ENCODE data around the gene GPR18.

Gene GPR18

DNA sequence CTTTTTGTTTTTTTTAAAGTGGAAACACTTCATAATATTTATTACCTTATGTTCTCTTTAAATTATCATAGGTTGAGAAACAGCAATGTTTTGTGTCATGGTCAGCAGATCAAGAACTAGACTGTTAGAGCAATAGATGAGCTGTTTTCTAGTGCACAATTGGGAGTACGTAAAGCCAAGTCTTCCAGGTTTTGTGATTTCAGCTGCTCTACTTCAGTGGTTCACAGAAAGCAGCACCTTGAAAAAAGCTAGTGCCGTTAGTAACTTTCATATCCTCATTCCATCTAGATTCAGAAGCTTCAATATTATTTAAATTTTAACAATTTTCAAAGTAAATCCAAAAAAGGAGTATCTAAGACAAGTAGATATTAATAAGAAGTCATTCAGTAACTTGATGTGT lies 1.9 kb downstream of the GPR18 start:
- TF ChIP-seq POLR2AphosphoS5 (IDR thresholded peaks at IDR 0.05; ENCODE audit: low read depth) (no peak), CTCF (IDR thresholded peaks at IDR 0.05; ENCODE audit: insufficient read depth, low read length) (no peak), SPI1 (IDR thresholded peaks at IDR 0.05; ENCODE audit: borderline replicate concordance, low read depth) (no peak), GABPA (IDR thresholded peaks at IDR 0.05; ENCODE audit: low read depth) (no peak)
- TF ChIP-seq, protein P1, sequence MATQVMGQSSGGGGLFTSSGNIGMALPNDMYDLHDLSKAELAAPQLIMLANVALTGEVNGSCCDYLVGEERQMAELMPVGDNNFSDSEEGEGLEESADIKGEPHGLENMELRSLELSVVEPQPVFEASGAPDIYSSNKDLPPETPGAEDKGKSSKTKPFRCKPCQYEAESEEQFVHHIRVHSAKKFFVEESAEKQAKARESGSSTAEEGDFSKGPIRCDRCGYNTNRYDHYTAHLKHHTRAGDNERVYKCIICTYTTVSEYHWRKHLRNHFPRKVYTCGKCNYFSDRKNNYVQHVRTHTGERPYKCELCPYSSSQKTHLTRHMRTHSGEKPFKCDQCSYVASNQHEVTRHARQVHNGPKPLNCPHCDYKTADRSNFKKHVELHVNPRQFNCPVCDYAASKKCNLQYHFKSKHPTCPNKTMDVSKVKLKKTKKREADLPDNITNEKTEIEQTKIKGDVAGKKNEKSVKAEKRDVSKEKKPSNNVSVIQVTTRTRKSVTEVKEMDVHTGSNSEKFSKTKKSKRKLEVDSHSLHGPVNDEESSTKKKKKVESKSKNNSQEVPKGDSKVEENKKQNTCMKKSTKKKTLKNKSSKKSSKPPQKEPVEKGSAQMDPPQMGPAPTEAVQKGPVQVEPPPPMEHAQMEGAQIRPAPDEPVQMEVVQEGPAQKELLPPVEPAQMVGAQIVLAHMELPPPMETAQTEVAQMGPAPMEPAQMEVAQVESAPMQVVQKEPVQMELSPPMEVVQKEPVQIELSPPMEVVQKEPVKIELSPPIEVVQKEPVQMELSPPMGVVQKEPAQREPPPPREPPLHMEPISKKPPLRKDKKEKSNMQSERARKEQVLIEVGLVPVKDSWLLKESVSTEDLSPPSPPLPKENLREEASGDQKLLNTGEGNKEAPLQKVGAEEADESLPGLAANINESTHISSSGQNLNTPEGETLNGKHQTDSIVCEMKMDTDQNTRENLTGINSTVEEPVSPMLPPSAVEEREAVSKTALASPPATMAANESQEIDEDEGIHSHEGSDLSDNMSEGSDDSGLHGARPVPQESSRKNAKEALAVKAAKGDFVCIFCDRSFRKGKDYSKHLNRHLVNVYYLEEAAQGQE (IDR thresholded peaks at IDR 0.05; ENCODE audit: insufficient replicate concordance, low read depth) = no peak
- DNase-seq (ENCODE audit: low read depth in 1 of 2, low spot score in 1 of 2) = no peak
- Histone ChIP-seq H3K27ac (replicated peaks) (peak overlapping the region; percentile 6; the same call in 1 of the 2 replicates), H3K4me3 (replicated peaks; ENCODE audit: insufficient read depth, low read length) (peak overlapping the region; percentile 46), H3K27me3 (ENCODE audit: insufficient read depth, poor library complexity, severe bottlenecking) (no peaks in the 10 kb centered on the region)

DNA sequence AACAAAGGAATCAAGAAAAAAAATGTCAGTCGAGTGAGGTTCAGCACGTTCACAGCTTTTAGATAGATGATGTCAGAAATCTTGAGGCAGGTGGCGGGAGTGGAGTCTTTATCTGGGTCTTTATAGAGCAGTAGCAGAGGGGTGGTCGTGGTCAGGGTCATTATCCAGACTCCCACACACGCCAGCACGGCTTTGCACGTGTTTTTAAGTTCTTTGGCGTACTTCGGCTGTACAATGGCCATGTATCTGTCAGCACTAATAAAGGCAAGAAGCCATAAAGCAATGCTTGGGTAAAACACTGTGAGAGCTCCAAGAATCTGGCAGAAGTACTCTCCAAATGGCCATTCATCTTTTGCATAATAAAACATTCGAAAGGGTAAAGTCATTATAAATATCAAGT lies 2.9 kb downstream of the GPR18 start:
- DNase-seq (ENCODE audit: low read depth in 1 of 2, low spot score in 1 of 2) = no peak

GRCh38 chr13:99254830-99255229 lies 3.3 kb downstream of the GPR18 start:
- no peaks in the 10 kb centered on the region for H3K27me3 ChIP-seq (ENCODE audit: insufficient read depth, poor library complexity, severe bottlenecking)
- TF ChIP-seq SPI1 (IDR thresholded peaks at IDR 0.05; ENCODE audit: borderline replicate concordance, low read depth) (no peak), CTCF (IDR thresholded peaks at IDR 0.05; ENCODE audit: insufficient read depth, low read length) (no peak), GABPA (IDR thresholded peaks at IDR 0.05; ENCODE audit: low read depth) (no peak), POLR2AphosphoS5 (IDR thresholded peaks at IDR 0.05; ENCODE audit: low read depth) (no peak)
- no peak for DNase-seq (ENCODE audit: low read depth in 1 of 2, low spot score in 1 of 2)
- no peak overlapping the region for H3K4me3 ChIP-seq (replicated peaks; ENCODE audit: insufficient read depth, low read length)
- H3K27ac ChIP-seq (replicated peaks) = no peak overlapping the region

More for the DNA sequence above, 2.9 kb downstream of the GPR18 start:
- no peak overlapping the region for H3K27ac ChIP-seq (replicated peaks)
- no peak overlapping the region for H3K4me3 ChIP-seq (replicated peaks; ENCODE audit: insufficient read depth, low read length)
- no peaks in the 10 kb centered on the region for H3K27me3 ChIP-seq (ENCODE audit: insufficient read depth, poor library complexity, severe bottlenecking)
- TF ChIP-seq POLR2AphosphoS5 (IDR thresholded peaks at IDR 0.05; ENCODE audit: low read depth) = no peak
- no peak for TF ChIP-seq CTCF (IDR thresholded peaks at IDR 0.05; ENCODE audit: insufficient read depth, low read length)
- no peak for TF ChIP-seq SPI1 (IDR thresholded peaks at IDR 0.05; ENCODE audit: borderline replicate concordance, low read depth)

DNA sequence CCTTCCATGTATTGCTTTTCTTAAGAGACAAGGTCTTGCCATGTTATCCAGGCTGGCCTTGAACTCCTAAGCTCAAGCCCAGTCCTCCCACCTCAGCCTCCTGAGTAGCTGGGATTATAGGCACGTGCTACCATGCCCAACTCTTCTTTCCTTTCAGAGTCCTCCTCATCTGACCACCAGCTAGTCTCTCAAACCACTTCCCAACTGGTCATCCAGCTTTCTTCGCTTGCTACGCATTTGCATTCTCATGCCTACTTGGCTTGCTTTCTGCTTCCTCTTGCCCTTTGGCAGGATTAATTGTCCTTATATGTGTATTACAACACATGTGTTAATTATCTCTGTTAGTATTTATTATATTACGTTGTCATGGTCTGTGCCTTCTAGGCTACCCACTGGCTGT lies 6.3 kb downstream of the GPR18 start:
- Histone ChIP-seq H3K4me3 (replicated peaks; ENCODE audit: insufficient read depth, low read length) (no peak overlapping the region), H3K27ac (replicated peaks) (no peak overlapping the region), H3K27me3 (ENCODE audit: insufficient read depth, poor library complexity, severe bottlenecking) (no peaks in the 10 kb centered on the region)
- DNase-seq (ENCODE audit: low read depth in 1 of 2, low spot score in 1 of 2) = no peak
- TF ChIP-seq, protein P1 (IDR thresholded peaks at IDR 0.05; ENCODE audit: insufficient replicate concordance, low read depth) = no peak
- no peak for TF ChIP-seq SPI1 (IDR thresholded peaks at IDR 0.05; ENCODE audit: borderline replicate concordance, low read depth)
- no peak for TF ChIP-seq POLR2AphosphoS5 (IDR thresholded peaks at IDR 0.05; ENCODE audit: low read depth)
- TF ChIP-seq CTCF (IDR thresholded peaks at IDR 0.05; ENCODE audit: insufficient read depth, low read length) = no peak
- TF ChIP-seq GABPA (IDR thresholded peaks at IDR 0.05; ENCODE audit: low read depth) = no peak
